ENCODE results near the gene ACTL8.

- no peak for TF ChIP-seq CTCF (IDR thresholded peaks at IDR 0.05 in 8 of 11, conservative IDR thresholded peaks at IDR 0.05 in 3 of 11)
- no peak for TF ChIP-seq POLR2A (IDR thresholded peaks at IDR 0.05)
Observed at GRCh38 chr1:17762313-17762712, 7.2 kb downstream of the ACTL8 start.
